MV-4-11 (cell line): ENCODE data around the gene SMIM31.
A peak's percentile ranks its signal among the peaks of the same experiment; 100 is the strongest.

Source experiments
- DNase-seq: peaks from one replicate; lab custom pipeline; 2025; lab: John Stamatoyannopoulos, UW

Gene SMIM31

DNA sequence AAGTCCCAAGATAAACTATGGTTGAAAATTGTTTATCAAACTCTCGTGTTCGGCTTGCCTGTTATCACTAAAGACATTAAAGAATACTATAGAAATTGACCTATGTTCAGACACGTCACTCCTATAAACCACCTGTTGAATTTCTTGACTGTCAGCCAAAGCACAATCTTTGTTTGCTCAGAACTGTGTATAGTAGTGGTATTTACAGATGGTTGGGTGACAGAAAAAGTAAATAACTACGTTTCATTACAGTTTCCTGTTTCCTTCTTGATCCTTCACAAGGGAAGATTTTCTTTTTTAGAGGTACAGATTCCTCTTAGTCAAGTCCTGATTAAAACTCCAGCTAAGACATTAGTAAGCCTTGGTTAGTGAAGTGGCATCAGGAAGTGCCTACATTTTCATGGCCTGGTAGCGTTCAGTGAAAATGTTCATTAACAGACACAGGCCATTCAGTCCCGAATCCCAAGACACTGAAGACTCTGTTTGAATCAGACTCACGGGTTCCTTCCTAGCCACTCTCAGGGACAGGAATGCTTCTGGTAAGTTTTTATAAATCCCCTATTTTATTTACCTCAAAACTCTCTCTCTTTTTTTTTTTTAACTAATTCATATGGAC lies at the start of gene SMIM31:
TSS of gene SMIM31 (plus strand) at position 259 of the 616 bp plus-strand sequence. CDS start 16,313 bp downstream, outside the sequence.
- DNase-seq, result no peak

DNA sequence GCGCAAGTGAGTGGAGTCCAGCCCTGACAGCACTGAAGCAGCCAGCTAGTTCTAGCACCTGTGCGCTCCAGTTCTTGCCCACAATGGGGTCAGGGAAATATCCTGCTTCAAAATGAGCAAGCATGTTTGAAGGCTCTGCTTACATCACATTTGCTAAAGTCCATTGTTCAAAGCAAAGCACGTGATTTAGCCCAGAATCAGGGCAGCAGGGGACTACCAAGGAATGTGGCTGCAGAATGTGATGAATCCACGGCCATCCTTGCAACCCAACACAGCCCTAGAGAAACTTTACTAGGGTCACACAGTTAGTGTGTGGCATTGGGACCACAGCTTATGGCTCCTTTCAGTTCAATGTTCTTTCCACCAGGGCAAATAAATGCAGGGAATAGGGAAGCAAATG lies 47.3 kb upstream of the SMIM31 start:
- DNase-seq, result no peak

DNA sequence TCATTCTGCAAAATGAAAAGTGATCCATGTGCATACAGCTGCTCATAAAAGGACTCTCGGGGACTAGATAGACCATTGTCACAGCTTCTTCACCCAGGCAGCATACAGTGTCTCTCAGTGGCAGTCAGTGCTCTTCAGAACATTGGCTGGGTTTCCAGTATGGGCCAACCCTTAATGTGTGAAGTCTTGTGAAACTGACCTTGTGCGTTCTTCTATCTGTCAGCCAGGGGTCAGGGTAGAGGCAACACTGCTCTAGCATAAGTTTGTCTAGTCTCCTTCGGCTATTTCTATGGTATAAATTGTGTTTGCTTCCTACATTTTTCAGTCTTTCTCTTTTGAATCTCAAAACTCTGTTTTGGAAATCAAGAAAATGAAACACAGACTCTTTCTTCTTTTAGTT lies 37.0 kb upstream of the SMIM31 start:
- DNase-seq, result peak; percentile 10

DNA sequence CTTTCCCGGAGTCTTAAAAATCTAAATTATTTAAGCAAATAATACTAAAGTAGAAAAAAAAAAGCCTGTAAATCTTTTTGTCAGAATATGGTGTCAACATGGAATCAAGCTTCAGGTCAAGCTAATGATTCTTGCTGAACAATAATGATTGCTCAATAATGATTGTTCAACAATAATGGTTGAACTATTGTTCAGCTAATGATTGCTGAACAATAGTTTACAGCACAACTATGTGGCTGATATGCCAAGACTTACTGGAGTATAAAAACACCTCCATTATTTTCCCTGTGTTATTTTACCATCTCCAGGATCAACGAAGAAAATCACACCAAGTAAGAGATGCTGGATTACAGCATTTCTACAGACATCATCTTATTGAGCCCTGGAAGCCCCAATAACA lies 35.1 kb upstream of the SMIM31 start:
- DNase-seq, result no peak

DNA sequence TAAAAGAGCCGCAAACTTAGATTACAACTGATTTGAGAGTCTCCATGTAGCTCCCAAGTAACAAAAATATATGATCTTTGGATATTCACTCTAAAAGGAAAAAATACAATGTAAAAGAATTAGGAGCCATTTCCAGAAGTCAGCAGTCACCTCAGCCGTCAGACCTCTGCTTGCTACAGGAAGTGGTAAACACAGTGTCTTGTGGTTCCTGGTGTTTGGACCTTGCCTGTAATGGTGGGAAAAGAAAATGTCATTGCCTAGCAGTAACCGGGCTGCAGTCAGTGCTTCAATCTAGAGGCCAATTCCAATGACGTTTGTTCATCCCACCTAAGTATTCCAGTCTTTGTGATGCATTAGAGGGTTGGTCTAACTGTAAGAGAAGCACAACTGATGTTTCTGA lies 28.9 kb upstream of the SMIM31 start:
- DNase-seq, result no peak

DNA sequence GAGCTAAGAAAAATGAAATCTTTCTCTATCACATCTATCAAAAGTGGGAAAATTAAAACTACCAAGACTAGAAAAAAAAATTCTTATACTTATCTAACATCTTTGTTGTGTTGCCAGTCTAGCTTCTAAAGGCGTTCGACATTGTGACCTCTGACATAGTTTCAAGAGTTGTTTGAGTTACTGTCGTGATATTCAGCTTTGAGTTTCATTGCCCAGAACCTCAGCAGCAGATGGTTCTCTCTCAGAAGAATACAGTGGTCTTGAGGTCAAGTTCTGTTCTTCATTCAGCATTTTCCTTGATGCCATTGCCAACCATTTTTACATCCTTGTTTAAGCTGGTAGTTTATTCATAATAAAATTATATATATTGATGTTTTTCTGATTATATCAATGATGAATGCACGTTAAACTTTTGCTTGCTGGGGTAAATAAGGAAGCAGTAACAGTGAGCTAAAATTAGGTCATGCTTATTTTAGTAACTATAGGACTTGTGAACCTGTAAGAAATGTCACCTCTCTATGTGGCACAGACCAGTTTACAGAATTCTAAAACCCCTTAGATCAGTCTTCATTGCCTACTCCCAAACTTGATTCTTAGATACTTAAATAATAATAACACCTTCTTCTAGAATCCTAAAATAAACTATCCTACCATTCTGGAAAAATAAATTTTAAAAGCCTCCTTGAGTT lies 23.1 kb upstream of the SMIM31 start:
- DNase-seq, result no peak

DNA sequence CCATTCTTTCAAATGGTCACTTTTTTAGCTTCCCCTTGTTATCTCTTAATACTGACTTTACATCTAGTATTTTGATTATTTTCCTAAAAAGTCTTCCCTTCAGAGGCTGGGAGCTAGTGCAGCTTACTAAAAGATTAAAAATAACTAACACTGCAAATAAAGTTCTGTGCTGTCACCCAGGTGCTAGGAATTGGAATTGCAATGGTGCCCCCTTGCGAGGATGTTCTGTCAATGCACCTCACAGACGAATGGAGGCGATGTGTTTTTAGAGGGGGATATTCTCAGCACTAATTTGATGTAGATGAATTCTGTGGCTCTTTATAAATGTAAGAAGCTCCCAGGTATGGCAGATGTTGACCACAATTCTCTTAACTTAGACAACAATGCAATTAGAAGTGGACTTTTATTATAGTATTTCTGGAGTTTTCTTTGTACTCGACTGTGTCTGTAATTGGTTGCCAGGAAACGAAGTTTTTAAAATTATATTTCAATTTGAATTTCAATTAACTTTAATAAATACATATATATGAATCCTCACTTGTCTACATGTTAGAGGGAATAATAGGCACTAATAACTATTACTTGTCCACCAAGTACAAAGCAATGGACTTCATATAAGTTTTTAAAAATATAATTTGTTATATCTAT lies 22.0 kb upstream of the SMIM31 start:
- peak; percentile 16 for DNase-seq

DNA sequence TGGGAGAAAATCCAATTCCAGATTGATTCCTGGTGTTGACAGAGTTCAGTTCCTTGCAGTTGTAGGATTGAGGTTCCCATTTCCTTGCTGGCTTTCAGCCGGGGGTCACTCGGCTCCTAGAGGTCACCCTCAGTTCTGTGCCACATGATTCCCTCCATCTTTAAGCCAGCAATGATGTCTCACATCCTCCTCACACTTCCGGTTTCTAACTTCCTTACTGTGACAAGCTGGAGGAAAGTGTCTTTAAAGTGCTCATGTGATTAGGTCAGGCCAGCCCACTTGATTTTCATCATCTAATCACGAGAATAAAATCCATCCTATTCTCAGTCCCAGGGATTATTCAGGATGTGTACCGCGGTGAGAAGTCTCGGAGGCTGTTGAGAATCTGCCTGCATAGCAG lies 19.4 kb upstream of the SMIM31 start:
- peak; percentile 75 for DNase-seq

DNA sequence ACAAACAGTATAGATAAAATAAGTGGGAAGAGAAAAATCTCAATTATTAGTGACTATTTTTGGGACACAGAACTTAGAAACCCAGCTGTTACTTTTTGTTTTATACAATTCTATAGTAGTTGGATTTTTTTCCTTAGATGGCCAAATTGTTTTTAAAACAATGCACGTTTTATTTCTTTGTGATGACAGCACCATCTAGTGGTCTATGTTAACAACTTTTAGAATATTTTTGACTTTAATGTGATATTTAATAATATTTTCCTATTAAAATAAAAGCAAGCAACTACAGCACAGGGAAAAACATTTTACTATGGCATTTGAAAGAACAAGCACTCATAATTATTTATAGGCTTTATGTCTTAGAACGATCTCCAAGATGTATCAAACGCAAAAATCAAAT lies 5.6 kb upstream of the SMIM31 start:
- DNase-seq, result no peak

DNA sequence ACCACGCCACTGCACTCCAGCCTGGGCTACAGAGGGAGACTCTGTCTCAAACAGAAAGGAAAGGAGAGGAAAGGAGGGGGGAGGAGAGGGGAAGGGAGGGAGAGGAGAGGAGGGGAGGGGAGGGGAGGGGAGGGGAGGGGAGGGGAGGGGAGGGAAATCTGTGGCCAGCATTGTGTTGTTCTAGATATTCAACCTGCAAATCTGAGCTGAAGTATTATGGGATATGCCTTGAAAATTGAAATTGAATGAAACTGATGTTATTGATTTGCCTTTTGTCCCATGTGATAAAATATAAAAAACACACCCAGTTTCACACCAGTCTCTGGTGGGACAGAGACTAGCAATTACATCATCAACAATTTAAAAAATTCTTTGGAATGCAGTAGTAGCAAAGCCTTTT lies 1.5 kb downstream of the SMIM31 start:
- DNase-seq, result no peak

DNA sequence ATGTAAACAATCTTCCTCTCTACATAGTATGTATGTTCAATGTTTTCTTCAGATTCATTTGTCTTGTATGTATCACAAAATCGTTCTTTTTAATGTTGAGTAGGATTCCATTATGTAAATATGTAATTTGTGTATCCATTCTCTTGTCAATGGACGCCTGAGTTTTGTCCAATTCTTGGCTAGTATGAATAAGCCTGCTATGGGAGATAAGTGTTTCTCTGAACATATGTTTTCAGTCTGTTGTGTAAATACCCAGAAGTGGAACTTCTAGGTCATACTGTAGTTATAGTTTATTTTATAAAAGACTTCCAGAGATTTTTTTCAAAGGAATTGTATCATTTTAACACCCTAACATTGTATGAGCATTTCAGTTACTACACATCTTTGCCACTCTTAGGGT lies 2.8 kb downstream of the SMIM31 start:
- no peak for DNase-seq

DNA sequence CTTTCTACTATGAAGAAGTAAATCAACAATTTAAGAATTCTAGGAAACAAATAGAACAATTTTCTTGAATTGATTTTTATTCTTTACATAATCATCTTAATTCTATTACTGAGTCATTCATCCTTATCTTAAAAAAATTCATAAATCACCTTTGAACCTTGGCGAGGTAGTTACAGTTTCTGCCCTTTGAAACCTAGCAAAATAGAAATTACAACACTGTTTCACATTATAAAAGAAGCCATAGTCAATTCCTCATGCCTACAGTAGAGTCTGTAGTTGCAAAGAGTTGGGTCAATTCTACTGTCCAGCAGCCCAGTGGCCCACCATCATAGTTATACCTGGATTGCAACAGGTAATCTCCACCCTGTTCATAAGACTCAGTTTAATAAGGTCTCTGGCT lies 7.3 kb downstream of the SMIM31 start:
- no peak for DNase-seq

DNA sequence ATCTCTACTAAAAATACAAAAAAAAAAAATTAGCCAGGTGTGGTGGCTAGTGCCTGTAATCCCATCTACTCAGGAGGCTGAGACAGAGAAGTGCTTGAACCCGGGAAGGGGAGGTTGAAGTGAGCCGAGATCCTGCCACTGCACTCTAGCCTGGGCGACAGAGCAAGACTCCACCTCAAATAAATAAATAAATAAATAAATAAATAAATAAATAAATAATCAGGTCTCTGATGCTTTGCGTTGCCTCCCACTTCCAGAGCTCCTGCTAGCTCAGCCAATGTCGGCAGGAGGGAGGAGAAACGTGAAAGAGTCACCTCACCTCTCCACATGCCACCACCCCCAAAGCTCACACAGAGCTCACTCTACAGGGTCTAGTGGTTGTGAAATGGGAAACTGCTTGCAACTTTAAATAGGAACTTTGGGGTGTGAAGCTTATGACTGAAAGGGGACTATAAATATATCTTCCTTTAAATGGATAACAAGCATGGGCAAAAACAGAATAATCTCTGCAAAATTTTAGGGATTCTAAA lies 7.9 kb downstream of the SMIM31 start:
- DNase-seq, result no peak

DNA sequence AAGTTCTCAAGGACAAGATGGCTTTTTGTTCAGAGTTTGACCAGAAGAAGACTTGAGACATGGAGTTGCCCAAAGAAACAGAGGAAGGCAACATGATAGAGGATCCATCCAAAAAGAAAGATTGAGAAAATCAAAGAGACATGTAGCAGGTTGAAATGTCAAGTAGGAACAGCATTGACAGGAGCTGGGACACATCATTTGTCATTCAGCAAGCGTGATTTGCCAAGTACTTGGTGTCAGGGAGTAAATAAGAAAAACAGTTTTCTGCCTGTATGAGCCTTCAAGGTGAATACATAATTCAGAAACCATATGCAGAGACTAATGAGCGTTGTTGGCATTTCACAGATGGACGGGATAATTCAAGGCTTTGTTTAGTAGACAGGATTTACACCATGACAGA lies 11.2 kb downstream of the SMIM31 start:
- no peak for DNase-seq

DNA sequence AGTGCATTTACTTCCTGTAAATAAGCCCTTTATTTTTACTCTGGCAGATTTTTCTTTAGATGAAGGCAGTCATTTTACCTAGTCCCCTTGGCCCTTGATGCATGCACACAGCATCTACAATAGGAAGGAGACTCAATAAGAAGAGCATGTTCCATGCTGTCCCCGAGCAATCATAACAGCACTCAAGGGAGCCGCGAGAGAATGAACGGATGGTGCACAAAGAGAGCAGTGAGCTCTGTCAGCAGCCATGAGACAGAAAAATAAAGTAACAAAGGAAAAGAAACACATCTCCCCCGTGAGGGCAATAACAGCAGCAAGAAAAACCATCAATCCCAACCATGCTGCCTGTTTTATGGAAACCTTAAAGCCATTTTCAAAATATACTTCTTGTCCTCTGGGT lies 11.9 kb downstream of the SMIM31 start:
- DNase-seq, result no peak

DNA sequence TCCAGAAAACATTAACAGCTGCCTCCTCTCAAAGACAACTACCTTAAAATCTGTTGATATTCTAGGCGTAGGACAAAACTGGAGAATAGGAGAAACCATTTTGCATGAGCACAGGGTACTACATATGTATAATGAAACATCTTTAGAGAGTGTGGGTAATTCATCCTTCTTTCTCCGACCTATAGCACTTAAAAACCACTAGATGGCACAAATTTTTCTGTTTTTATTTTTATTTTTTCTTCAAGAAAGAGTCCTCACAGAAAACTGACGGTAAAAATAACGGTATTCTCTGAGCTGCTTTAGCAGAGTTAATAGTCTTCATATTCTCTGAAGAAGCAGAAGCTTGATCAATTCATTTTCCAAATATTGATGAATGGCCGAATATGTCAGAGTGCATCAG lies 14.6 kb downstream of the SMIM31 start:
- no peak for DNase-seq

DNA sequence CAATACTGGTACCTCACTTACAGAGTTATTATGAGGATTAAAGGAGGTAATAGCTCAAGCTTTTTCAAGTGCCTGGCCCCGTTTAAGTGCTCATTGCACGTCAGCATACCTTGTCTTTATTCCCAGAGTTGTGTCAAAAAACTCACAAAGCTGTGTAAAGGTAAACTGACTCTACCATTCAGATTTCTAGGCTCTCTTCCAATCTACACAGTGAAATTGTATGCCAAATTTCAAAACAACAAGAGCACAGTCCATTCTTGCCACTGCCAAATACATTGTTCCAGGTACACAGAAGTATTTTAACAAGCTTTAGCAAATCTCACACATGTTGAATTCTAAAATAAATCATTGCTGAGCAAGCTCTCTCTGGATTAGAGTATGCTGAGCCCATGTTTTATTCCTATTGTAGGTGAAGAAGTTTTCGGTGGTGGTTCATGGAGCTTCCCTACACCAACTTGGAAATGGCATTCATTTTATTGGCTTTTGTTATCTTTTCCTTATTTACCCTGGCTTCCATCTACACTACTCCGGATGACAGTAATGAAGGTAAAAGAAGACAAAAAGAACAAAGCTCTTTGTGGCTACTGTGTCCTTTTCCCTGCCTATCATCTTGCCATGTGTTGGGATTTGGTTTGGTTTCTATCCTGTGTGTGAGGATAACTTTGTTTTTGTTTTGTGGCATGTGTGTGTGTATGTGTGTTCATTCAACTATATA lies 16.2 kb downstream of the SMIM31 start:
- no peak for DNase-seq

DNA sequence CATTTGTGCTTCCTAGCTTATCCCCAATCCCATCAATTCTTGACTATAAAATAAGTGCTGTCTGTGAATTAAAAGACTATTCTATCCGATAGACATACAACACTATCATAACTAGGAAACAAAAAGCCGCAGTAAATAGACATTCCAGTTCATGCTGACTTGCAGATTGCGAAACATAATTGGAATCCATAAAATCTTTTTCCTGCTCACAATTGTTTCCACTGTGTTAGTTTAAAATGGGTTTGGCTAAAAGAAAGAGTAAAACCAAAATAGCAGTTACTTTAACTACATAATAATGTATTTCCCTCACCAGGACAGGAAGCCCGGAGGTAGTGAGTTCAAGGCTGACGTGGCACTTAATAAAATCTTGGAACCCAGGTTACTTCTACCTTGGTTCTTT lies 17.2 kb downstream of the SMIM31 start:
- DNase-seq, result no peak

DNA sequence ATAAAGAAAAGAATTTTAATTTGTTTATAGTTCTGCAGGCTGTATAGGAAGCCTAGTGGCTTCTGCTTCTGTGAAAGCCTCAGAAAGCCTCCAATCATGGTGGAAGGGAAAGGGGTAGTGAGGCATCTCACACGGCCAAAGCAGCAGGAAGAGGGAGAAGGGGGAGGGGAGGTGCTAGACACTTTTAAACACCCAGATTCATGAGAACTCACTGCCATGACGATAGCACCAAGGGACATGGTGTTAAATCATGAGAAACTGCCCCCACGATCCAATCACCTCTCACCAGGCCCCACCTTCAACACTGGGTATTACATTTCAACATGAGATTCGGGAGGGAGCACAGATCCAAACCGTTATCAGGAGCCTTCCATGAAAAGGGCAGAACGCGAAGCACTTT lies 18.1 kb downstream of the SMIM31 start:
- DNase-seq, result no peak

DNA sequence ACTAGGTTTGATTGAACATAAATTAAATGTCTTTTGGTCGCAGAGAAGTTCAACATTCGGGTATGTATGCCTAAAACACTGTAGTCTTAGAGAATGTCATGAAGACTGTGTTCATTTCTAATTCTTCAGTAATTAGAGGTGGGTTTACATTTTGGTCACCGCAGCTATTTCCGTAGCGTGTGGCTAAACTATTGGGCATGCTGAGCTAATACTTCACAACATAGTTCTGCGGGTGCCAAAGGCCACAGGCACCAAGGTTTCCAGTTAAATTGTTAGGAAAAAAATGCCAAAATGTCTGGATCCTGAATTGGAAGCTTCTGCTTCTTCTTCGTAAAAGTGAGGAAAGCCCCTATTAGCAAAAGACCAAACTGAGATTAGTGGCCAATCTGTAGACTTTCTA lies 25.1 kb downstream of the SMIM31 start:
- DNase-seq, result no peak

DNA sequence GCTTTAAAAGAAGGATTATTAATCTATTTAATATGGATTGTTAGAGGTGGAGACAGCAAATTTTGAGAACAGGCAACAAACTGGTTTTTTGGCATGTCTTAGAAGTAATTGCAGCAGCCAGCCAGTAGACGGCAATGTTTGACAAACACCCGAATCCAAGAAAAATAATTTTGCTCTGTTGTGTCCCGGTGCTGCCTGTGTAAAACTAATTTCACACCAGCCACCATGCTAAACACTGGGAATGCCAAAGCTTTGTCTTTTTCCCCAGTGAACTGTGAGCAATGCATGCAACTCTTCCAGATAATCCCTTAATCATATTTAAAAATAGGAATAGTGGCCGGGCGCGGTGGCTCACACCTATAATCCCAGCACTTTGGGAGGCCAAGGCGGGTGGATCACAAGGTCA lies 25.9 kb downstream of the SMIM31 start:
- peak; percentile 11 for DNase-seq

DNA sequence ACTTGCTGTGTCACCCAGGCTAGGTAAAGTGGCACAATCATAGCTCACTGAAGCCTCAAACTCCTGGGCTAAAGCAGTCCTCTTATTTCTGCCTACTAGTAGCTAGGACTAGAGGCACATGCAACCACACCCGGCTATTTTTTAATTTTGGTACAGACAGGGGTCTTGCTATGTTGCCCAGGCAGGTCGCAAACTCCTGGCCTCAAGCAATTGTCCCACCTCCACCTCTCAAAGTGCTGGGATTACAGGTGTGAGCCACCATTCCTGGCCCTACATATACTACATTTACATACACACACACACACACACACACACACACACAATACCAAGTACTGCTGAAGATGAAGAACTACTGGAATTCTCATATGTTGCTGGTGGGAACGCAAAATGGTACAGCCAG lies 26.9 kb downstream of the SMIM31 start:
- no peak for DNase-seq

DNA sequence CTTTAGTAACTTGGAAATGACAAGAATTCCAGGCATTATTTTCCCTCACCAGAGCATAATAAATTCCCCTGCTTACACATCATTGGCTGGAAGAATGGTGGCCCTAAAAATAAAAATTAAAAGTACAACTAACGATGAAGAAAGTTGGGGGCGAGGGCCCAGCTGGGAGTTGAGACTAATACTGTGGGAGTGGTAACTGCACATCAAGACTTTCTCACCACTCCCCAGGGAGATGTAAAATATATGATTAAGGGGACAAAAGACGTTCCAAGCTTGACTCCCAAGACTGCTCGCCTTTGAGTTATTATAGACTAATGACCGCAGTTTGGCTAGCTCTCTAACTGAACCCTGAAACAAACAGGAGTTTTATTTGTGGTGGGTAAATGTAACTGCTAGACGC lies 30.0 kb downstream of the SMIM31 start:
- DNase-seq, result no peak
